K562 (cell line): ENCODE measurements around the gene R3HDM1. TPM values are rescaled to one million over a fixed set of nuclear protein-coding genes. Genes with fewer than 3 reads are reported as not detected.
"Not testable (repeated sequence)": the region's sequence is repeated elsewhere in the genome, so short reads cannot be mapped to it uniquely, and the experiment has no call there.

Source experiments
- ATAC-seq: fragments of 200-7000 bp; cut with Tn5 transposase; 3 replicates; pipeline ENCODE4 v1.9.1; 2020; ENCODE audit warnings: moderate library complexity
- BruUV-seq: library from RNA; stranded (reverse); fragments of 400-500 nt; replicated peaks from 2 replicates; lab custom pipeline; 2021; lab: Mats Ljungman, UMichigan
- CTCF ChIA-PET: fragments of 300-600 bp; formaldehyde crosslinking; extraction: SDS; loops from one replicate; lab custom pipeline; 2021; ENCODE audit warnings: low intra/inter-chr PET ratio; lab: Yijun Ruan, JAX
- POLR2A ChIA-PET: fragments of 300-600, 350-650 bp; sonication (Branson Sonifier 250); formaldehyde crosslinking; extraction: SDS; loops from one replicate; lab custom pipeline; 2021; ENCODE audit warnings: antibody characterized with exemption, inconsistent platforms; lab: Yijun Ruan, JAX
- DNase-seq, 4 experiments: peaks; one replicate each; pipeline versions ENCODE4 v3.0.0 to v3.0.0-alpha.2; 2011 to 2018; ENCODE audit warnings: low spot score in 3 of 4, mixed read lengths in 3 of 4; ENCODE audit errors: extremely low read depth in 1 of 4
- FAIRE-seq: peaks from 2 replicates; lab custom pipeline; 2011; peaks lifted over from hg19 to GRCh38; lab: Jason Lieb, UNC
- H2AFZ ChIP-seq: 2 replicates; pipeline ENCODE4 v1.6.0; 2011; ENCODE audit warnings: low read depth, low read length, control low read depth, inconsistent platforms
- H3K27ac ChIP-seq: fragments of 200-600 bp; 3 replicates; pipeline ENCODE4 v1.8.0; 2011; ENCODE audit warnings: low read depth, mild to moderate bottlenecking, control low read depth, inconsistent platforms, low read length, moderate library complexity, mixed read lengths; ENCODE audit errors: extremely low read depth
- H3K27me3 ChIP-seq, 2 experiments: fragments of 300-600 bp in 1 of 2; 2 replicates in 1 of 2; 3 replicates in 1 of 2; pipeline versions ENCODE4 v1.6.0 to v1.8.0; 2011; ENCODE audit warnings: inconsistent platforms in 2 of 2, low read length in 2 of 2, mild to moderate bottlenecking in 1 of 2, mixed read lengths in 1 of 2, moderate library complexity in 1 of 2; ENCODE audit not compliant: control insufficient read depth in 2 of 2, insufficient read depth in 2 of 2
- H3K36me3 ChIP-seq: fragments of 300-600 bp; 3 replicates; pipeline ENCODE4 v1.8.0; 2011; ENCODE audit warnings: mild to moderate bottlenecking, low read length, inconsistent platforms; ENCODE audit not compliant: control insufficient read depth, insufficient read depth
- H3K4me1 ChIP-seq, 2 experiments: fragments of 200-600 bp in 1 of 2; replicated peaks in 1 of 2; 2 replicates in 1 of 2; 3 replicates in 1 of 2; pipeline versions ENCODE4 v1.5.1 to v1.8.0; 2011; ENCODE audit warnings: inconsistent platforms in 2 of 2, low read length in 2 of 2, mild to moderate bottlenecking in 1 of 2, mixed read lengths in 1 of 2, moderate library complexity in 1 of 2; ENCODE audit not compliant: control insufficient read depth in 2 of 2, insufficient read depth in 2 of 2
- H3K4me2 ChIP-seq: 2 replicates; pipeline ENCODE4 v1.6.1; 2011; ENCODE audit warnings: low read length, control low read depth, inconsistent platforms, mixed read lengths; ENCODE audit not compliant: insufficient read depth
- H3K4me3 ChIP-seq: fragments of 200-600 bp; sonication (generic), shearing (Covaris generic); 2 replicates; pipeline ENCODE4 v1.5.1; 2016; ENCODE audit warnings: control low read depth, inconsistent platforms
- H3K79me2 ChIP-seq: fragments of 200-600 bp; 3 replicates; pipeline ENCODE4 v1.8.0; 2011; ENCODE audit warnings: low read length, inconsistent platforms; ENCODE audit not compliant: control insufficient read depth, insufficient read depth
- H3K9ac ChIP-seq, 2 experiments: 2 replicates each; pipeline versions ENCODE4 v1.6.0 to v1.6.1; 2011; ENCODE audit warnings: low read depth in 2 of 2, low read length in 2 of 2, control low read depth in 1 of 2, inconsistent platforms in 1 of 2, mild to moderate bottlenecking in 1 of 2, mixed read lengths in 1 of 2; ENCODE audit not compliant: insufficient read depth in 1 of 2
- H3K9me1 ChIP-seq: one replicate; pipeline ENCODE4 v1.6.0; 2011; ENCODE audit warnings: inconsistent platforms, mild to moderate bottlenecking, low read length, moderate library complexity; ENCODE audit not compliant: control insufficient read depth, insufficient read depth
- H3K9me3 ChIP-seq: replicated peaks from 2 replicates; pipeline ENCODE4 v1.5.1; 2011; ENCODE audit warnings: low read depth, low read length, inconsistent platforms; ENCODE audit not compliant: control insufficient read depth, insufficient read depth
- H4K20me1 ChIP-seq: replicated peaks from 2 replicates; pipeline ENCODE4 v1.6.1; 2011; ENCODE audit warnings: low read length, inconsistent platforms, mixed read lengths; ENCODE audit not compliant: control insufficient read depth, insufficient read depth
- HNRNPH1 ChIP-seq: fragments of 200-400 bp; formaldehyde crosslinking; optimal IDR thresholded peaks from 2 replicates; pipeline ENCODE3; 2017; ENCODE audit warnings: low read depth, mild to moderate bottlenecking, low read length, moderate library complexity
- JUNB ChIP-seq: fragments of 450-650 bp; formaldehyde crosslinking; conservative IDR thresholded peaks from 2 replicates; pipeline ENCODE4 v1.4.0; 2020; ENCODE audit warnings: mild to moderate bottlenecking
- WGBS: fragments of 100-300 bp; shearing (Covaris generic); methylation state at CpG from one replicate; pipeline ENCODE4 v1.1.6; 2016; ENCODE audit warnings: low coverage, mixed read lengths; ENCODE audit not compliant: insufficient coverage; ENCODE audit errors: missing lambda C conversion rate; 5-methylcytosine and 5-hydroxymethylcytosine counted together
- in situ Hi-C: fragments of 300-500 bp; cut with MboI; formaldehyde crosslinking; loops from 4 replicates; pipeline ENCODE4 v1.15.0; 2018; ENCODE audit warnings: inconsistent platforms, mixed read lengths
- intact Hi-C: fragments of 100-400 bp; cut with micrococcal nuclease; formaldehyde crosslinking; loops from 2 replicates; pipeline ENCODE4 v1.14.2; 2022
- polyA plus RNA-seq, 8 experiments: library from polyadenylated mRNA; depleted of rRNA in 4 of 8; stranded (reverse) in 5 of 8; unstranded in 3 of 8; fragments of >200 nt; fragmentation: Nextera tagmentation in 2 of 8; fragmentation: Illumina TruSeq in 1 of 8; extraction: Ambion mirVana in 2 of 8; extraction: Trizol in 1 of 8; gene quantifications; 2 replicates each; pipeline versions ENCODE4 v1.2.1 to v1.2.3, GENCODE V29; 2011 to 2014; ENCODE audit warnings: inconsistent platforms in 1 of 8, missing spikeins in 1 of 8
- total RNA-seq, 7 experiments: library from RNA; depleted of rRNA in 6 of 7; stranded (reverse); fragments of >200 nt in 6 of 7; fragmentation: Illumina TruSeq in 2 of 7; extraction: Trizol in 2 of 7; gene quantifications; 2 replicates each; pipeline versions ENCODE4 v1.2.1 to v1.2.3, GENCODE V29; 2011 to 2021; ENCODE audit warnings: low replicate concordance in 1 of 7
- TF ChIP-seq, protein P1 (sequence below): fragments of 250-450 bp; sonication (Bioruptor Pico); IDR thresholded peaks from 2 replicates; pipeline ENCODE4 v1.8.0; 2021; ENCODE audit warnings: borderline replicate concordance, mild to moderate bottlenecking, moderate library complexity; ENCODE audit not compliant: poor library complexity, severe bottlenecking
- TF ChIP-seq, protein P2 (sequence below): sonication (generic); formaldehyde crosslinking; IDR thresholded peaks from 2 replicates; pipeline ENCODE4 v1.8.1; 2023; ENCODE audit warnings: mild to moderate bottlenecking, missing genetic modification reagents
- TF ChIP-seq, protein P3 (sequence below): fragments of 250-450 bp; sonication (Bioruptor Pico); IDR thresholded peaks from 2 replicates; pipeline ENCODE4 v1.5.0; 2021
- TF ChIP-seq, protein P4 (sequence below): fragments of 450-650 bp; IDR thresholded peaks from 2 replicates; pipeline ENCODE4 v1.6.1; 2016
- TF ChIP-seq, protein P5 (sequence below): fragments of 250-450 bp; sonication (Bioruptor Pico); IDR thresholded peaks from 2 replicates; pipeline ENCODE4 v1.5.0; 2020; ENCODE audit warnings: mild to moderate bottlenecking, borderline replicate concordance

The R3HDM1 gene
- total and polyA plus RNA-seq, 9 of the 15 experiments (the other 6 are each of a cell fraction or from before 2014, with no cell fraction given): 12.4 to 89.4 (median 31.0) TPM

DNA sequence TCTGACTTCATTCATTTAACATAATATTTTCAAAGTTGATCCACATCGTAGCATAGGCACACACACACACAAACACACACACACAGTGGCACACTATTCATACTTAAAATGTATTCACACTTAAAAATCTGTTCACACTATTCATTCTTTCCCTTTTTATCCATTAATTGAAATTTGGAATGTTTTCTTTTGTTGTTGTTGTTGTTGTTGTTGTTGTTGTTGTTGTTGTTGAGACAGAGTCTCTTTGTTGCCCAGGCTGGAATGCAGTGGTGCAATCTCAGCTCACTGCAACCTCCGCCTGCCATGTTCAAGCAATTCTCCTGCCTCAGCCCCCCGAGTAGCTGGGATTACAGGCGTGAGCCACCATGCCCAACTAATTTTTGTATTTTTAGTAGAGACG lies 123.0 kb downstream of the R3HDM1 start:
- H3K79me2 ChIP-seq, H3K9me1 ChIP-seq, H3K9ac ChIP-seq, ATAC-seq, CTCF ChIA-PET, BruUV-seq, H2AFZ ChIP-seq, intact Hi-C loops, H3K4me2 ChIP-seq, POLR2A ChIA-PET, H3K4me1 ChIP-seq, H3K27ac ChIP-seq, DNase-seq, H3K27me3 ChIP-seq, FAIRE-seq, H3K4me3 ChIP-seq, H3K9me3 ChIP-seq, in situ Hi-C loops, H4K20me1 ChIP-seq: not testable (repeated sequence)
- WGBS: 86% methylated on average over 5 of the region's 5 CpGs
- H3K36me3 ChIP-seq: peaks cover 54% of the 10 kb centered on the region; the same call in 2 of the 3 replicates

DNA sequence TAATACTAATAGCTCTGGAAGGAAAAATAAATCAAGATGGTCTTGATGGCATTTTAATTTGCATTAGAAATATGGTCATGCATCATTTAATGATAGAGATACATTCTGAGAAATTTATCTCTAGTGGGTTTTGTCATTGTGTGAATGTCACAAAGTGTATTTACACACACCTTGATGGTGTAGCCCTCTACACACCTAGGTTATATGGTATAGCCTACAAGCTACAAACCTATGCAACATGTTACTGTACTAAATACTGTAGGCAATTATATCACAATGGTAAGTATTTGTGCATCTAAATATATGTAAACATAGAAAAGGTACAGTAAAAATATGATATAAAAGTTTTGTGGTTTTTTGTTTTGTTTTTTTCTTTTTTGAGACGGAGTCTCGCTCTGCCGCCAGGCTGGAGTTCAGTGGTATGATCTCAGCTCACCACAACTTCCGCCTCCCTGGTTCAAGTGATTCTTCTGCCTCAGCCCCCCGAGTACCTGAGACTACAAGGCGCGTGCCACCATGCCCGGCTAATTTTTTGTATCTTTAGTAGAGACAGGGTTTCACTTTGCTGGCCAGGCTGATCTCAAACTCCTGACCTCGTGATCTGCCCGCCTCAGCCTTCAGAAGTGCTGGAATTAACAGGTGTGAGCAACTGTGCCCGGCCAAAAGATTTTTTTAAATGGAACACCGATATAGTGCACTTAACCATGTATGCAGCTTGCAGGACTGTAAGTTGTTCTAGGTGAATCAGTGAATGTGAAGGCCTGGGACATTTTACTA lies 126.7 kb downstream of the R3HDM1 start:
- Histone ChIP-seq H3K36me3 (peaks cover 57% of the 10 kb centered on the region), H3K4me2 (no peak overlapping the region), H3K9ac (no peak overlapping the region), H3K4me3 (no peak overlapping the region), H4K20me1 (no peaks in the 10 kb centered on the region), H3K4me1 (no peaks in the 10 kb centered on the region), H3K27ac (no peak overlapping the region), H3K79me2 (no peaks in the 10 kb centered on the region), H3K9me1 (no peaks in the 10 kb centered on the region), H2AFZ (no peak overlapping the region), H3K27me3 (no peaks in the 10 kb centered on the region), H3K9me3 (no peaks in the 10 kb centered on the region)
- CTCF ChIA-PET: no interaction called here
- POLR2A ChIA-PET: interaction anchor here (1.2 kb wide), 1 partner anchor 8 kb away, joined by 3 read pairs; no protein-coding TSS in a partner anchor
- FAIRE-seq: no peak
- no TSS peak for BruUV-seq
- WGBS: 96% methylated on average over 12 of the region's 12 CpGs
- DNase-seq: no peak
- intact Hi-C loops: no loop called here
- ATAC-seq: no peak
- in situ Hi-C loops: no loop called here
- TF ChIP-seq JUNB (CRISPR knock-in tag): no peak
- TF ChIP-seq, protein P1, sequence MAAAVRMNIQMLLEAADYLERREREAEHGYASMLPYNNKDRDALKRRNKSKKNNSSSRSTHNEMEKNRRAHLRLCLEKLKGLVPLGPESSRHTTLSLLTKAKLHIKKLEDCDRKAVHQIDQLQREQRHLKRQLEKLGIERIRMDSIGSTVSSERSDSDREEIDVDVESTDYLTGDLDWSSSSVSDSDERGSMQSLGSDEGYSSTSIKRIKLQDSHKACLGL (CRISPR knock-in tag): no peak
- TF ChIP-seq, protein P2, sequence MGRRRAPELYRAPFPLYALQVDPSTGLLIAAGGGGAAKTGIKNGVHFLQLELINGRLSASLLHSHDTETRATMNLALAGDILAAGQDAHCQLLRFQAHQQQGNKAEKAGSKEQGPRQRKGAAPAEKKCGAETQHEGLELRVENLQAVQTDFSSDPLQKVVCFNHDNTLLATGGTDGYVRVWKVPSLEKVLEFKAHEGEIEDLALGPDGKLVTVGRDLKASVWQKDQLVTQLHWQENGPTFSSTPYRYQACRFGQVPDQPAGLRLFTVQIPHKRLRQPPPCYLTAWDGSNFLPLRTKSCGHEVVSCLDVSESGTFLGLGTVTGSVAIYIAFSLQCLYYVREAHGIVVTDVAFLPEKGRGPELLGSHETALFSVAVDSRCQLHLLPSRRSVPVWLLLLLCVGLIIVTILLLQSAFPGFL (CRISPR knock-in tag): no peak
- TF ChIP-seq, protein P3, sequence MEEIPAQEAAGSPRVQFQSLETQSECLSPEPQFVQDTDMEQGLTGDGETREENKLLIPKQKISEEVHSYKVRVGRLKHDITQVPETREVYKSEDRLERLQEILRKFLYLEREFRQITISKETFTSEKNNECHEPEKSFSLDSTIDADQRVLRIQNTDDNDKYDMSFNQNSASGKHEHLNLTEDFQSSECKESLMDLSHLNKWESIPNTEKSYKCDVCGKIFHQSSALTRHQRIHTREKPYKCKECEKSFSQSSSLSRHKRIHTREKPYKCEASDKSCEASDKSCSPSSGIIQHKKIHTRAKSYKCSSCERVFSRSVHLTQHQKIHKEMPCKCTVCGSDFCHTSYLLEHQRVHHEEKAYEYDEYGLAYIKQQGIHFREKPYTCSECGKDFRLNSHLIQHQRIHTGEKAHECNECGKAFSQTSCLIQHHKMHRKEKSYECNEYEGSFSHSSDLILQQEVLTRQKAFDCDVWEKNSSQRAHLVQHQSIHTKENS (CRISPR knock-in tag): no peak
- TF ChIP-seq, protein P4, sequence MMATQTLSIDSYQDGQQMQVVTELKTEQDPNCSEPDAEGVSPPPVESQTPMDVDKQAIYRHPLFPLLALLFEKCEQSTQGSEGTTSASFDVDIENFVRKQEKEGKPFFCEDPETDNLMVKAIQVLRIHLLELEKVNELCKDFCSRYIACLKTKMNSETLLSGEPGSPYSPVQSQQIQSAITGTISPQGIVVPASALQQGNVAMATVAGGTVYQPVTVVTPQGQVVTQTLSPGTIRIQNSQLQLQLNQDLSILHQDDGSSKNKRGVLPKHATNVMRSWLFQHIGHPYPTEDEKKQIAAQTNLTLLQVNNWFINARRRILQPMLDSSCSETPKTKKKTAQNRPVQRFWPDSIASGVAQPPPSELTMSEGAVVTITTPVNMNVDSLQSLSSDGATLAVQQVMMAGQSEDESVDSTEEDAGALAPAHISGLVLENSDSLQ: no peak
- no peak for TF ChIP-seq HNRNPH1
- TF ChIP-seq, protein P5, sequence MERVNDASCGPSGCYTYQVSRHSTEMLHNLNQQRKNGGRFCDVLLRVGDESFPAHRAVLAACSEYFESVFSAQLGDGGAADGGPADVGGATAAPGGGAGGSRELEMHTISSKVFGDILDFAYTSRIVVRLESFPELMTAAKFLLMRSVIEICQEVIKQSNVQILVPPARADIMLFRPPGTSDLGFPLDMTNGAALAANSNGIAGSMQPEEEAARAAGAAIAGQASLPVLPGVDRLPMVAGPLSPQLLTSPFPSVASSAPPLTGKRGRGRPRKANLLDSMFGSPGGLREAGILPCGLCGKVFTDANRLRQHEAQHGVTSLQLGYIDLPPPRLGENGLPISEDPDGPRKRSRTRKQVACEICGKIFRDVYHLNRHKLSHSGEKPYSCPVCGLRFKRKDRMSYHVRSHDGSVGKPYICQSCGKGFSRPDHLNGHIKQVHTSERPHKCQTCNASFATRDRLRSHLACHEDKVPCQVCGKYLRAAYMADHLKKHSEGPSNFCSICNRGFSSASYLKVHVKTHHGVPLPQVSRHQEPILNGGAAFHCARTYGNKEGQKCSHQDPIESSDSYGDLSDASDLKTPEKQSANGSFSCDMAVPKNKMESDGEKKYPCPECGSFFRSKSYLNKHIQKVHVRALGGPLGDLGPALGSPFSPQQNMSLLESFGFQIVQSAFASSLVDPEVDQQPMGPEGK (CRISPR knock-in tag): no peak
